K562 (cell line): ENCODE results near the gene IRX3. TPM values are rescaled to one million over a fixed set of nuclear protein-coding genes. Genes with fewer than 3 reads are reported as not detected.

ENCODE experiments used
- ATAC-seq: fragments of 200-7000 bp; cut with Tn5 transposase; 3 replicates; pipeline ENCODE4 v1.9.1; 2020; ENCODE audit warnings: moderate library complexity
- BruUV-seq: library from RNA; stranded (reverse); fragments of 400-500 nt; replicated peaks from 2 replicates; lab custom pipeline; 2021; lab: Mats Ljungman, UMichigan
- CTCF ChIA-PET: fragments of 300-600 bp; formaldehyde crosslinking; extraction: SDS; loops from one replicate; lab custom pipeline; 2021; ENCODE audit warnings: low intra/inter-chr PET ratio; lab: Yijun Ruan, JAX
- POLR2A ChIA-PET: fragments of 300-600, 350-650 bp; sonication (Branson Sonifier 250); formaldehyde crosslinking; extraction: SDS; loops from one replicate; lab custom pipeline; 2021; ENCODE audit warnings: antibody characterized with exemption, inconsistent platforms; lab: Yijun Ruan, JAX
- DNase-seq, 4 experiments: peaks; one replicate each; pipeline versions ENCODE4 v3.0.0 to v3.0.0-alpha.2; 2011 to 2018; ENCODE audit warnings: low spot score in 3 of 4, mixed read lengths in 3 of 4; ENCODE audit errors: extremely low read depth in 1 of 4
- FAIRE-seq: peaks from 2 replicates; lab custom pipeline; 2011; peaks lifted over from hg19 to GRCh38; lab: Jason Lieb, UNC
- H2AFZ ChIP-seq: 2 replicates; pipeline ENCODE4 v1.6.0; 2011; ENCODE audit warnings: low read depth, low read length, control low read depth, inconsistent platforms
- H3K27ac ChIP-seq: fragments of 200-600 bp; 3 replicates; pipeline ENCODE4 v1.8.0; 2011; ENCODE audit warnings: low read depth, mild to moderate bottlenecking, control low read depth, inconsistent platforms, low read length, moderate library complexity, mixed read lengths; ENCODE audit errors: extremely low read depth
- H3K27me3 ChIP-seq, 2 experiments: fragments of 300-600 bp in 1 of 2; 2 replicates in 1 of 2; 3 replicates in 1 of 2; pipeline versions ENCODE4 v1.6.0 to v1.8.0; 2011; ENCODE audit warnings: inconsistent platforms in 2 of 2, low read length in 2 of 2, mild to moderate bottlenecking in 1 of 2, mixed read lengths in 1 of 2, moderate library complexity in 1 of 2; ENCODE audit not compliant: control insufficient read depth in 2 of 2, insufficient read depth in 2 of 2
- H3K36me3 ChIP-seq: fragments of 300-600 bp; 3 replicates; pipeline ENCODE4 v1.8.0; 2011; ENCODE audit warnings: mild to moderate bottlenecking, low read length, inconsistent platforms; ENCODE audit not compliant: control insufficient read depth, insufficient read depth
- H3K4me1 ChIP-seq, 2 experiments: fragments of 200-600 bp in 1 of 2; replicated peaks in 1 of 2; 2 replicates in 1 of 2; 3 replicates in 1 of 2; pipeline versions ENCODE4 v1.5.1 to v1.8.0; 2011; ENCODE audit warnings: inconsistent platforms in 2 of 2, low read length in 2 of 2, mild to moderate bottlenecking in 1 of 2, mixed read lengths in 1 of 2, moderate library complexity in 1 of 2; ENCODE audit not compliant: control insufficient read depth in 2 of 2, insufficient read depth in 2 of 2
- H3K4me2 ChIP-seq: 2 replicates; pipeline ENCODE4 v1.6.1; 2011; ENCODE audit warnings: low read length, control low read depth, inconsistent platforms, mixed read lengths; ENCODE audit not compliant: insufficient read depth
- H3K4me3 ChIP-seq: fragments of 200-600 bp; sonication (generic), shearing (Covaris generic); 2 replicates; pipeline ENCODE4 v1.5.1; 2016; ENCODE audit warnings: control low read depth, inconsistent platforms
- H3K79me2 ChIP-seq: fragments of 200-600 bp; 3 replicates; pipeline ENCODE4 v1.8.0; 2011; ENCODE audit warnings: low read length, inconsistent platforms; ENCODE audit not compliant: control insufficient read depth, insufficient read depth
- H3K9ac ChIP-seq, 2 experiments: 2 replicates each; pipeline versions ENCODE4 v1.6.0 to v1.6.1; 2011; ENCODE audit warnings: low read depth in 2 of 2, low read length in 2 of 2, control low read depth in 1 of 2, inconsistent platforms in 1 of 2, mild to moderate bottlenecking in 1 of 2, mixed read lengths in 1 of 2; ENCODE audit not compliant: insufficient read depth in 1 of 2
- H3K9me1 ChIP-seq: one replicate; pipeline ENCODE4 v1.6.0; 2011; ENCODE audit warnings: inconsistent platforms, mild to moderate bottlenecking, low read length, moderate library complexity; ENCODE audit not compliant: control insufficient read depth, insufficient read depth
- H3K9me3 ChIP-seq: replicated peaks from 2 replicates; pipeline ENCODE4 v1.5.1; 2011; ENCODE audit warnings: low read depth, low read length, inconsistent platforms; ENCODE audit not compliant: control insufficient read depth, insufficient read depth
- H4K20me1 ChIP-seq: replicated peaks from 2 replicates; pipeline ENCODE4 v1.6.1; 2011; ENCODE audit warnings: low read length, inconsistent platforms, mixed read lengths; ENCODE audit not compliant: control insufficient read depth, insufficient read depth
- AFF4 ChIP-seq: sonication (generic); formaldehyde crosslinking; IDR thresholded peaks from 2 replicates; pipeline ENCODE4 v1.8.0; 2023; ENCODE audit warnings: mild to moderate bottlenecking, missing genetic modification reagents
- HDAC8 ChIP-seq: fragments of 450-650 bp; IDR thresholded peaks from 2 replicates; pipeline ENCODE4 v1.6.1; 2016; ENCODE audit warnings: mild to moderate bottlenecking, missing genetic modification characterization, moderate library complexity, missing compliant biosample characterization
- LCOR ChIP-seq: sonication (generic); formaldehyde crosslinking; IDR thresholded peaks from 2 replicates; pipeline ENCODE4 v1.8.0; 2022; ENCODE audit warnings: mild to moderate bottlenecking, missing genetic modification reagents
- PBX2 ChIP-seq, 2 experiments: IDR thresholded peaks in 1 of 2; conservative IDR thresholded peaks in 1 of 2; 2 replicates each; pipeline ENCODE4 v1.6.1; 2016; ENCODE audit warnings: low read depth in 2 of 2, mild to moderate bottlenecking in 1 of 2, missing compliant biosample characterization in 1 of 2, missing genetic modification characterization in 1 of 2, moderate library complexity in 1 of 2
- PREB ChIP-seq: sonication (generic); formaldehyde crosslinking; IDR thresholded peaks from 2 replicates; pipeline ENCODE4 v1.8.1; 2023; ENCODE audit warnings: mild to moderate bottlenecking, missing genetic modification reagents
- WGBS: fragments of 100-300 bp; shearing (Covaris generic); methylation state at CpG from one replicate; pipeline ENCODE4 v1.1.6; 2016; ENCODE audit warnings: low coverage, mixed read lengths; ENCODE audit not compliant: insufficient coverage; ENCODE audit errors: missing lambda C conversion rate; 5-methylcytosine and 5-hydroxymethylcytosine counted together
- in situ Hi-C: fragments of 300-500 bp; cut with MboI; formaldehyde crosslinking; loops from 4 replicates; pipeline ENCODE4 v1.15.0; 2018; ENCODE audit warnings: inconsistent platforms, mixed read lengths
- intact Hi-C: fragments of 100-400 bp; cut with micrococcal nuclease; formaldehyde crosslinking; loops from 2 replicates; pipeline ENCODE4 v1.14.2; 2022
- polyA plus RNA-seq, 8 experiments: library from polyadenylated mRNA; depleted of rRNA in 4 of 8; stranded (reverse) in 5 of 8; unstranded in 3 of 8; fragments of >200 nt; fragmentation: Nextera tagmentation in 2 of 8; fragmentation: Illumina TruSeq in 1 of 8; extraction: Ambion mirVana in 2 of 8; extraction: Trizol in 1 of 8; gene quantifications; 2 replicates each; pipeline versions ENCODE4 v1.2.1 to v1.2.3, GENCODE V29; 2011 to 2014; ENCODE audit warnings: inconsistent platforms in 1 of 8, missing spikeins in 1 of 8
- total RNA-seq, 7 experiments: library from RNA; depleted of rRNA in 6 of 7; stranded (reverse); fragments of >200 nt in 6 of 7; fragmentation: Illumina TruSeq in 2 of 7; extraction: Trizol in 2 of 7; gene quantifications; 2 replicates each; pipeline versions ENCODE4 v1.2.1 to v1.2.3, GENCODE V29; 2011 to 2021; ENCODE audit warnings: low replicate concordance in 1 of 7

The IRX3 gene
- total and polyA plus RNA-seq, 9 of the 15 experiments (the other 6 are each of a cell fraction or from before 2014, with no cell fraction given): not detected

- TF ChIP-seq AFF4 (CRISPR knock-in tag): no peak
- TF ChIP-seq, all 486 proteins: peak for 0
Measured at GRCh38 chr16:54289945-54290832, 3.6 kb upstream of the IRX3 start (continued).

GRCh38 chr16:54289242-54289944, 2.8 kb upstream of the IRX3 start:
- DNase-seq (no peak), FAIRE-seq (no peak), ATAC-seq (no peak)
- in situ Hi-C loops (no loop called here), intact Hi-C loops (no loop called here)
- H3K4me1 ChIP-seq: peaks cover 0 to 4% of the 10 kb centered on the region in 2 experiments; a peak in 1 of 5 replicates
- no TSS peak for BruUV-seq
- H3K9me3 ChIP-seq: no peaks in the 10 kb centered on the region
- H2AFZ ChIP-seq: no peak overlapping the region
- H3K27ac ChIP-seq: no peak overlapping the region
- no peaks in the 10 kb centered on the region for H4K20me1 ChIP-seq
- no peaks in the 10 kb centered on the region for H3K36me3 ChIP-seq
- H3K79me2 ChIP-seq: no peaks in the 10 kb centered on the region
- H3K4me2 ChIP-seq: no peak overlapping the region
- H3K27me3 ChIP-seq: peaks cover 11 to 25% of the 10 kb centered on the region in 2 experiments; a peak in 4 of 5 replicates
- CTCF ChIA-PET: no interaction called here
- H3K9me1 ChIP-seq: no peaks in the 10 kb centered on the region
- POLR2A ChIA-PET: no interaction called here
- no peak overlapping the region for H3K9ac ChIP-seq
- TF ChIP-seq PREB (CRISPR knock-in tag) (no peak), HDAC8 (tag) (no peak), PBX2 (CRISPR knock-in tag; IDR thresholded peaks at IDR 0.05; ENCODE audit: low read depth) (no peak), PBX2 (tag; conservative IDR thresholded peaks at IDR 0.05; ENCODE audit: low read depth) (no peak), LCOR (CRISPR knock-in tag) (no peak)
- H3K4me3 ChIP-seq: no peak overlapping the region
- 14% methylated on average over 39 of the region's 57 CpGs for WGBS
